GM12878 (cell line): ENCODE data around the gene FBRSL1. TPM values are rescaled to one million over a fixed set of nuclear protein-coding genes. Genes with fewer than 3 reads are reported as not detected.

Experiments
- ATAC-seq: fragments of 200-7000 bp; cut with Tn5 transposase; 3 replicates; pipeline ENCODE4 v1.9.1; 2020; ENCODE audit warnings: mild to moderate bottlenecking, moderate library complexity
- BruUV-seq: library from RNA; stranded (reverse); fragments of 400-500 nt; replicated peaks from 2 replicates; lab custom pipeline; 2021; lab: Mats Ljungman, UMichigan
- CTCF ChIA-PET: fragments of 300-600 bp; sonication (Branson Sonifier 250); formaldehyde crosslinking; extraction: SDS; loops from one replicate; lab custom pipeline; 2021; ENCODE audit warnings: inconsistent platforms; lab: Yijun Ruan, JAX
- POLR2A ChIA-PET: fragments of 350-600 bp; formaldehyde crosslinking; extraction: SDS; loops from one replicate; lab custom pipeline; 2021; ENCODE audit warnings: inconsistent platforms; lab: Charles Lee
- RAD21 ChIA-PET: fragments of 300-600 bp; sonication (Branson Sonifier 250); formaldehyde crosslinking; loops from one replicate; lab custom pipeline; 2023; ENCODE audit warnings: antibody characterized with exemption; ENCODE audit not compliant: unreplicated experiment; lab: Charles Lee
- SMC1A ChIA-PET: fragments of 300-600 bp; sonication (Branson Sonifier 250); formaldehyde crosslinking; loops from one replicate; lab custom pipeline; 2023; ENCODE audit not compliant: unreplicated experiment, uncharacterized antibody; lab: Charles Lee
- DNase-seq: peaks from one replicate; pipeline ENCODE4 v3.0.0-alpha.2; 2011; ENCODE audit warnings: low read depth, low spot score
- FAIRE-seq: peaks from 3 replicates; lab custom pipeline; 2011; peaks lifted over from hg19 to GRCh38; lab: Jason Lieb, UNC
- H2AFZ ChIP-seq: 2 replicates; pipeline ENCODE4 v1.6.0; 2011; ENCODE audit warnings: low read depth, low read length, control low read depth; ENCODE audit not compliant: control insufficient read depth
- H3K27ac ChIP-seq: 2 replicates; pipeline ENCODE4 v1.5.1; 2011; ENCODE audit warnings: control low read depth; ENCODE audit not compliant: control insufficient read depth, insufficient read depth
- H3K27me3 ChIP-seq, 2 experiments: replicated peaks in 1 of 2; 2 replicates each; pipeline versions ENCODE4 v1.6.0 to v1.6.1; 2011; ENCODE audit warnings: low read length in 1 of 2; ENCODE audit not compliant: control insufficient read depth in 2 of 2, insufficient read depth in 2 of 2
- H3K36me3 ChIP-seq, 2 experiments: 2 replicates each; pipeline ENCODE4 v1.5.1; 2011; ENCODE audit warnings: low read length in 1 of 2; ENCODE audit not compliant: control insufficient read depth in 2 of 2, insufficient read depth in 2 of 2
- H3K4me1 ChIP-seq: 2 replicates; pipeline ENCODE4 v1.6.1; 2011; ENCODE audit warnings: mild to moderate bottlenecking, low read length, moderate library complexity, mixed read lengths; ENCODE audit not compliant: control insufficient read depth, insufficient read depth
- H3K4me2 ChIP-seq: 2 replicates; pipeline ENCODE4 v1.6.0; 2011; ENCODE audit warnings: control low read depth; ENCODE audit not compliant: control insufficient read depth, insufficient read depth
- H3K4me3 ChIP-seq: fragments of 200-600 bp; sonication (generic); 2 replicates; pipeline ENCODE4 v1.5.1; 2016
- H3K79me2 ChIP-seq: 2 replicates; pipeline ENCODE4 v1.6.0; 2011; ENCODE audit warnings: low read length; ENCODE audit not compliant: control insufficient read depth, insufficient read depth
- H3K9ac ChIP-seq: 2 replicates; pipeline ENCODE4 v1.8.0; 2011; ENCODE audit warnings: low read length, control low read depth, mixed read lengths; ENCODE audit not compliant: control insufficient read depth, insufficient read depth
- H3K9me3 ChIP-seq: replicated peaks from 3 replicates; pipeline ENCODE4 v1.5.1; 2011; ENCODE audit warnings: mild to moderate bottlenecking, low read length; ENCODE audit not compliant: control insufficient read depth, insufficient read depth
- H4K20me1 ChIP-seq: 2 replicates; pipeline ENCODE4 v1.6.0; 2011; ENCODE audit not compliant: control insufficient read depth, insufficient read depth
- CREB1 ChIP-seq: IDR thresholded peaks from 2 replicates; pipeline ENCODE4 v1.6.1; 2012; ENCODE audit warnings: low read depth, mild to moderate bottlenecking, inconsistent platforms
- HDAC6 ChIP-seq: fragments of 200-600 bp; sonication (generic); IDR thresholded peaks from one replicate; pipeline ENCODE4 v1.8.0; 2017; ENCODE audit warnings: antibody characterized with exemption; ENCODE audit not compliant: unreplicated experiment
- POLR2AphosphoS2 ChIP-seq: IDR thresholded peaks from 2 replicates; pipeline ENCODE4 v1.6.1; 2011; ENCODE audit warnings: low read depth, mild to moderate bottlenecking, low read length, improper control_type of control experiment, moderate library complexity
- TCF12 ChIP-seq: IDR thresholded peaks from 2 replicates; pipeline ENCODE4 v1.6.1; 2011; ENCODE audit warnings: low read depth, mild to moderate bottlenecking, low read length
- WGBS: methylation state at CpG from one replicate; pipeline ENCODE4 v1.1.6; 2016; ENCODE audit warnings: low lambda C conversion rate; ENCODE audit not compliant: insufficient replicate concordance, insufficient coverage; ENCODE audit errors: missing lambda C conversion rate; 5-methylcytosine and 5-hydroxymethylcytosine counted together
- in situ Hi-C: fragments of 300-500 bp; cut with MboI; formaldehyde crosslinking; loops from 9 replicates; pipeline ENCODE4 v1.14.3; 2018; ENCODE audit warnings: mixed read lengths
- intact Hi-C: fragments of 100-400 bp; cut with micrococcal nuclease; formaldehyde crosslinking; loops from one replicate; pipeline ENCODE4 v1.14.2; 2022; ENCODE audit not compliant: unreplicated experiment
- polyA plus RNA-seq, 11 experiments: library from polyadenylated mRNA; depleted of rRNA in 4 of 11; unstranded in 6 of 11; stranded (reverse) in 5 of 11; fragments of >200 nt; fragmentation: Nextera tagmentation in 4 of 11; fragmentation: Illumina TruSeq in 1 of 11; extraction: Ambion mirVana in 4 of 11; extraction: Trizol in 1 of 11; gene quantifications; 1 replicate in 1 of 11; 2 replicates in 10 of 11; pipeline versions ENCODE4 v1.2.1 to v1.2.3, GENCODE V29; 2011 to 2016; ENCODE audit warnings: inconsistent platforms in 2 of 11, missing spikeins in 2 of 11, low read depth in 1 of 11
- total RNA-seq, 4 experiments: library from RNA; depleted of rRNA in 3 of 4; stranded (reverse); fragments of >200 nt in 3 of 4; fragmentation: Illumina TruSeq in 1 of 4; extraction: Trizol in 1 of 4; gene quantifications; 2 replicates each; pipeline versions ENCODE4 v1.2.1 to v1.2.3, GENCODE V29; 2013 to 2021
- TF ChIP-seq, protein P1 (sequence below): fragments of 450-650 bp; IDR thresholded peaks from 2 replicates; pipeline ENCODE4 v1.6.1; 2017; ENCODE audit warnings: antibody characterized with exemption, mild to moderate bottlenecking, moderate library complexity

FBRSL1 gene
- total and polyA plus RNA-seq, 10 of the 15 experiments (the other 5 are each of a cell fraction or from before 2014, with no cell fraction given), result 0.19 to 55.1 (median 4.1) TPM

DNA sequence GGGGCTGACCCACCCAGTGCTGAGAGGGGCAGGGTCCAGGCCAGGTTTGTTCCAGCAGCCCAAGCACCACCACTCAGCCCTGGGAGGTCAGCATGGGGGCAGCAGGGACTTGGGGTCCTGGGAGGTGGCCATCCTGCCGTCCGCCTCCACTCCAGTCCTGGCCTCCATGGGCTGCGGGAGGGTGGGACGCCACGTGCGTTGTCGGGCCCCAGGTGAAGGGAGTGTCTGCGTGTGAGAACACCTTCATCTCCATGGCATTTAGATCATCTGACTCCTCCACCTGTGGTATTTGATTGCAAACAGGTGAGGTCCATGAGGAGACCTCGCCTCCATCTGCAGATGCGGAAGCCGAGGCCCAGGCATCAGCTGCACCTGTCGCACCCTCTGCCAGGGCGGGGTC is 44.1 kb downstream of the FBRSL1 start (continued):
- TF ChIP-seq, protein P1, sequence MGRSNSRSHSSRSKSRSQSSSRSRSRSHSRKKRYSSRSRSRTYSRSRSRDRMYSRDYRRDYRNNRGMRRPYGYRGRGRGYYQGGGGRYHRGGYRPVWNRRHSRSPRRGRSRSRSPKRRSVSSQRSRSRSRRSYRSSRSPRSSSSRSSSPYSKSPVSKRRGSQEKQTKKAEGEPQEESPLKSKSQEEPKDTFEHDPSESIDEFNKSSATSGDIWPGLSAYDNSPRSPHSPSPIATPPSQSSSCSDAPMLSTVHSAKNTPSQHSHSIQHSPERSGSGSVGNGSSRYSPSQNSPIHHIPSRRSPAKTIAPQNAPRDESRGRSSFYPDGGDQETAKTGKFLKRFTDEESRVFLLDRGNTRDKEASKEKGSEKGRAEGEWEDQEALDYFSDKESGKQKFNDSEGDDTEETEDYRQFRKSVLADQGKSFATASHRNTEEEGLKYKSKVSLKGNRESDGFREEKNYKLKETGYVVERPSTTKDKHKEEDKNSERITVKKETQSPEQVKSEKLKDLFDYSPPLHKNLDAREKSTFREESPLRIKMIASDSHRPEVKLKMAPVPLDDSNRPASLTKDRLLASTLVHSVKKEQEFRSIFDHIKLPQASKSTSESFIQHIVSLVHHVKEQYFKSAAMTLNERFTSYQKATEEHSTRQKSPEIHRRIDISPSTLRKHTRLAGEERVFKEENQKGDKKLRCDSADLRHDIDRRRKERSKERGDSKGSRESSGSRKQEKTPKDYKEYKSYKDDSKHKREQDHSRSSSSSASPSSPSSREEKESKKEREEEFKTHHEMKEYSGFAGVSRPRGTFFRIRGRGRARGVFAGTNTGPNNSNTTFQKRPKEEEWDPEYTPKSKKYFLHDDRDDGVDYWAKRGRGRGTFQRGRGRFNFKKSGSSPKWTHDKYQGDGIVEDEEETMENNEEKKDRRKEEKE, result no peak
- TF ChIP-seq CREB1, result no peak

GRCh38 chr12:132535019-132535418 is 45.1 kb downstream of the FBRSL1 start:
- FAIRE-seq (no peak), DNase-seq (no peak), ATAC-seq (no peak)
- in situ Hi-C loops (no loop called here), intact Hi-C loops (no loop called here)
- H2AFZ ChIP-seq, result no peak overlapping the region
- no peaks in the 10 kb centered on the region; the same call in 2 of the 3 replicates for H3K9me3 ChIP-seq
- H4K20me1 ChIP-seq, result no peaks in the 10 kb centered on the region
- ChIA-PET RAD21 (no interaction called here), CTCF (no interaction called here), POLR2A (no interaction called here), SMC1A (no interaction called here)
- H3K27me3 ChIP-seq, result no peaks in the 10 kb centered on the region
- H3K79me2 ChIP-seq, result no peaks in the 10 kb centered on the region
- H3K9ac ChIP-seq, result no peak overlapping the region
- TF ChIP-seq HDAC6, result no peak
- TF ChIP-seq POLR2AphosphoS2, result no peak
- no peak for TF ChIP-seq TCF12
- TSS peak; percentile 67 for BruUV-seq
- no peaks in the 10 kb centered on the region for H3K36me3 ChIP-seq
- no peak overlapping the region for H3K27ac ChIP-seq
- no peak overlapping the region for H3K4me3 ChIP-seq
- no peaks in the 10 kb centered on the region for H3K4me1 ChIP-seq
- H3K4me2 ChIP-seq, result no peak overlapping the region
- WGBS, result 89% methylated on average over 13 of the region's 13 CpGs
